Activated B cell treated with CpG ODN at 0.5 μM for 24 hours (primary cell): ENCODE data around the gene DSCAML1. TPM values are rescaled to one million over a fixed set of nuclear protein-coding genes. Genes with fewer than 3 reads are reported as not detected.

Experiments
- ATAC-seq: fragments of 200-7000 bp; cut with Tn5 transposase; one replicate; pipeline ENCODE4 v1.10.0; 2021; ENCODE audit warnings: low read depth, mild to moderate bottlenecking, moderate library complexity
- CTCF ChIA-PET: fragments of 350-600 bp; sonication (Branson Sonifier 250); formaldehyde crosslinking; loops from one replicate; lab custom pipeline; 2021; ENCODE audit warnings: antibody characterized with exemption; lab: Charles Lee
- POLR2A ChIA-PET: fragments of 350-600 bp; sonication (Branson Sonifier 250); formaldehyde crosslinking; loops from one replicate; lab custom pipeline; 2021; ENCODE audit warnings: antibody characterized with exemption; lab: Charles Lee
- DNase-seq: peaks from one replicate; pipeline ENCODE4 v3.0.0; 2022
- H3K27ac Mint-ChIP-seq: one replicate; pipeline ENCODE4 v1.8.0; 2020; ENCODE audit warnings: mixed read lengths
- H3K27me3 Mint-ChIP-seq: one replicate; pipeline ENCODE4 v1.8.0; 2021; ENCODE audit warnings: mixed read lengths
- H3K36me3 Mint-ChIP-seq: one replicate; pipeline ENCODE4 v1.8.0; 2021; ENCODE audit warnings: low read depth, mixed read lengths
- H3K4me1 Mint-ChIP-seq: one replicate; pipeline ENCODE4 v1.8.0; 2021; ENCODE audit warnings: mixed read lengths
- H3K4me3 Mint-ChIP-seq: one replicate; pipeline ENCODE4 v1.8.0; 2020; ENCODE audit warnings: mild to moderate bottlenecking, mixed read lengths
- H3K9me3 Mint-ChIP-seq: one replicate; pipeline ENCODE4 v1.8.0; 2020; ENCODE audit warnings: mixed read lengths
- CTCF ChIP-seq: fragments of 200-600 bp; IDR thresholded peaks from one replicate; pipeline ENCODE4 v1.8.0; 2022; ENCODE audit warnings: antibody characterized with exemption, mild to moderate bottlenecking
- intact Hi-C: fragments of 100-400 bp; cut with micrococcal nuclease; formaldehyde crosslinking; loops from one replicate; pipeline ENCODE4 v1.15.1; 2024
- total RNA-seq: library from RNA; stranded (reverse); gene quantifications from 2 replicates; pipeline ENCODE4 v1.2.3, GENCODE V29; 2022

Gene DSCAML1
- total RNA-seq, 1 donor from 2014 or later, result 3.6 TPM

- no peaks in the 10 kb centered on the region for H3K9me3 Mint-ChIP-seq
- H3K4me1 Mint-ChIP-seq, result no peaks in the 10 kb centered on the region
- no peak for TF ChIP-seq CTCF
- intact Hi-C loops, result no loop called here
- DNase-seq, result no peak
- ChIA-PET CTCF (no interaction called here), POLR2A (no interaction called here)
- ATAC-seq, result no peak
- no peak overlapping the region for H3K4me3 Mint-ChIP-seq
- H3K27me3 Mint-ChIP-seq, result no peaks in the 10 kb centered on the region
- peaks cover 83% of the 10 kb centered on the region for H3K36me3 Mint-ChIP-seq
- no peak overlapping the region for H3K27ac Mint-ChIP-seq
Measured at GRCh38 chr11:117378976-117379865, 417.8 kb downstream of the DSCAML1 start.

Other genes with a start within 250 kb of the DSCAML1 start
- 40.4 and 44.6 TPM in 2 replicates for gene FXYD2, start 27.5 kb upstream of the DSCAML1 start, total RNA-seq
- gene FXYD6, start 79.4 kb upstream of the DSCAML1 start, total RNA-seq, result not detected in 2 replicates
- 3.4 and 3.7 TPM in 2 replicates for gene TMPRSS13, start 132.2 kb upstream of the DSCAML1 start, total RNA-seq
- gene IL10RA, start 189.2 kb upstream of the DSCAML1 start, total RNA-seq, result 303 and 350 TPM in 2 replicates